ENCODE measurements around the gene FST. TPM values are rescaled to one million over a fixed set of nuclear protein-coding genes. Genes with fewer than 3 reads are reported as not detected.

The FST gene
- total and polyA plus RNA-seq, 4 donors: 1.8 to 16.8 (median 6.8) TPM

DNA sequence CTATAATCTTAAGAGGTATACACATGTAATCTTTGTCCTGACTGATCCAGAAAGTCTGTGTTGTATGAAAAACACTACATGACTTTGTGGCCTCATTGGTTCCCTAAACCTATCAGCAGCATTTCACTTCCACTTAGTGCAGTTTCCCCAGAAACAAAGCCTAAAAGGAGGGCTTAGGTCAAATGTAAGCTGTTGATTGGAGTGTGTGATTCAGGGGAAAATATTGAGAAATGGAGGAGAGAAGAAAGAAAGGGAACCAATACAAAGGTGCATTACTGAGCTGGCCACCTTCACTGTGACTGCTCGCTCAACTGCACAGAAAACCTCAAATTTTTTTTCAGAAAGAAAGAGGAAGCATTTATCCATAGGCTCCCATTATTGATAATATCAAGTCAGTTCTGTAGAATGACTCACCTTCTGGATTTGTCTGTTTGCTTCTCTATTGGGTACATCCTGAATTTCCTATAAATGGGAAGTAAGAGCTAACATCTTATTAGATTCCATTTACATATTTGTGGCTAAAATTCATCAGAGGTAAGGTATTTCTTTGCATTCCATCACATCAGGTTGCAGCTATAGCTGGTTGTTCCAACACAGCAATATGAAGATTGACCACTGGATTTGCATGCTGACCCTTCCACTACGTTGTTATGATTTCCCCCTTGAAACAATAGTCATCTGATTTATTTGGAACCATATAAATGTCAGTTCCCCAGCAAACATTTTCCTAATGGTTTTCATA lies 10.3 kb upstream of the FST start:
- H3K27ac ChIP-seq (ENCODE audit: low read depth in 1 of 2, low read length in 2 of 2): no peak overlapping the region
- DNase-seq (no peak), ATAC-seq (ENCODE audit: low FRiP score) (no peak)
- peaks cover 0 to 1% of the 10 kb centered on the region in 2 donors for H3K27me3 ChIP-seq (ENCODE audit: control insufficient read depth in 1 of 2, insufficient read depth in 2 of 2, low read length in 1 of 2)
- H3K36me3 ChIP-seq (ENCODE audit: control insufficient read depth in 1 of 2, insufficient read depth in 2 of 2, low read length in 1 of 2): no peaks in the 10 kb centered on the region
- H3K4me1 ChIP-seq (ENCODE audit: control insufficient read depth in 1 of 2, insufficient read depth in 2 of 2, low read length in 2 of 2): no peaks in the 10 kb centered on the region
- whole genome bisulfite sequencing, 2 donors: 74 to 79% methylated on average over 2 of the region's 2 CpGs
- intact Hi-C loops (cut with DNase I): loop anchor here in 1 of 2 donors (10.0 kb wide), 1 partner anchor 755 kb away; no protein-coding TSS in a partner anchor
- no peaks in the 10 kb centered on the region for H3K9me3 ChIP-seq (ENCODE audit: control insufficient read depth, low read length)
- no peak overlapping the region for H3K4me3 ChIP-seq (ENCODE audit: low read length in 2 of 2)

DNA sequence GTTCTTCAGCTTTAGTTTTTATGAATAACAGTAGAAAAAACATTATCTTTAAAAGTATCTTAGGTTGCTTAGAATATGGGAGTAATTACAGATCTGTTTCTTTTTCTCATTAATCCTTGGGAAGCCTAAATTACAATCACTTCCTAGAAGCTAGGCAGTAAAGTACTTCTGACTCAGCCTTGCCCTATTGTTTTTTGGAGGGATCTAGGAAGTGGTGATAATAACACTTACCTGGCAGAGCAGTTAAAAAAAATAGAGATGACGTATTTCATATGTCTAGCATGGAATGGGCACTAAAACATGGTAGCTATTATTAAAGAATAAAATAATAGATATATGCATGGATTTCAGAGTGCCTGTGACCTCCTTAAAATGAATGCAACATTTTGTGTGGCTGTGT lies 8.2 kb upstream of the FST start:
- H3K9me3 ChIP-seq (ENCODE audit: control insufficient read depth, low read length): no peaks in the 10 kb centered on the region
- H3K27ac ChIP-seq (ENCODE audit: low read depth in 1 of 2, low read length in 2 of 2): no peak overlapping the region
- no peaks in the 10 kb centered on the region for H3K4me1 ChIP-seq (ENCODE audit: control insufficient read depth in 1 of 2, insufficient read depth in 2 of 2, low read length in 2 of 2)
- H3K4me3 ChIP-seq (ENCODE audit: low read length in 2 of 2): no peak overlapping the region
- ATAC-seq (ENCODE audit: low FRiP score): no peak
- WGBS, 2 donors: 83 to 90% methylated on average over 1 of the region's 1 CpG
- peaks cover 0 to 1% of the 10 kb centered on the region in 2 donors for H3K27me3 ChIP-seq (ENCODE audit: control insufficient read depth in 1 of 2, insufficient read depth in 2 of 2, low read length in 1 of 2)
- no peak for DNase-seq
- intact Hi-C loops (cut with DNase I): loop anchor here in 1 of 2 donors (10.0 kb wide), 1 partner anchor 753 kb away; no protein-coding TSS in a partner anchor
- no peaks in the 10 kb centered on the region for H3K36me3 ChIP-seq (ENCODE audit: control insufficient read depth in 1 of 2, insufficient read depth in 2 of 2, low read length in 1 of 2)

DNA sequence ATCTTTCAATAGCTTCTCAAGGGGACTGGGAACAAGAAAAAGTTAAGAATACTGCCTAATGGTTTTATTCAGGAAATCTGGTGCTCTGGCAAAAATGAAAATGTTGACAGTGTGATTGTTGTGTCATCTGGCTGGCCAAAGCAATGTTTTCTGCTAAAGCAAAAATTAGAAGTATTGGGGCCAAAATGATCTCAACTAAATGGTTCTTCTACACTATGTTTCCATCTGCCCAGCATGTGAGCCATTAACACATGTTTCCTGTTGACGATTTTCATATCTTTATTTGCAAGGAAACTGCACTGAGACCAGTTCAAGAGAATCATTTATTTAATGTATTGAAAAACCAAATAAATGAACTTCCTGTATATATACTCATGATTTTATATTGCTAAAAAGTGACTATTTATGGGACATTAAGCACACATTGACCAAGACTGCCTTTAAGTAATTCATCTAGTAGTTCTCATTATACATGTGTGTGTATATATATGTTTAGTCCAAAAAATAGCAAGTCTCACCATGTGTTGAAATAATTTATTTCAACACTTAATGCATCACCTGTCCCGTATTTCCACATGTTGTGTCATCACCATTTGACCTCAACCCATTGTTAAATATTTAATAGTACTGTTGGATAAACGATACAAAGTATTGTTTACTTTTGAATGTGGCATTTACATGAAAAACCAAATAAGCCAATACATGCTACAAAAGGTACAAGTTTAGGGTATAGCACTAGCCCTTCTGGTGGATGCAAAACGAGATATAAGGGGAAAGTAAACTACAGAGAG lies 7.5 kb upstream of the FST start:
- Histone ChIP-seq H3K27me3 (ENCODE audit: control insufficient read depth in 1 of 2, insufficient read depth in 2 of 2, low read length in 1 of 2) (peaks cover 0 to 1% of the 10 kb centered on the region in 2 donors), H3K9me3 (ENCODE audit: control insufficient read depth, low read length) (no peaks in the 10 kb centered on the region), H3K27ac (ENCODE audit: low read depth in 1 of 2, low read length in 2 of 2) (no peak overlapping the region), H3K4me1 (ENCODE audit: control insufficient read depth in 1 of 2, insufficient read depth in 2 of 2, low read length in 2 of 2) (no peaks in the 10 kb centered on the region), H3K36me3 (ENCODE audit: control insufficient read depth in 1 of 2, insufficient read depth in 2 of 2, low read length in 1 of 2) (no peaks in the 10 kb centered on the region), H3K4me3 (ENCODE audit: low read length in 2 of 2) (no peak overlapping the region)
- WGBS, 2 donors: 80 to 85% methylated on average over 4 of the region's 4 CpGs
- DNase-seq (no peak), ATAC-seq (ENCODE audit: low FRiP score) (no peak)
- intact Hi-C loops (cut with DNase I): loop anchor here in 1 of 2 donors (10.0 kb wide), 1 partner anchor 752 kb away; no protein-coding TSS in a partner anchor

DNA sequence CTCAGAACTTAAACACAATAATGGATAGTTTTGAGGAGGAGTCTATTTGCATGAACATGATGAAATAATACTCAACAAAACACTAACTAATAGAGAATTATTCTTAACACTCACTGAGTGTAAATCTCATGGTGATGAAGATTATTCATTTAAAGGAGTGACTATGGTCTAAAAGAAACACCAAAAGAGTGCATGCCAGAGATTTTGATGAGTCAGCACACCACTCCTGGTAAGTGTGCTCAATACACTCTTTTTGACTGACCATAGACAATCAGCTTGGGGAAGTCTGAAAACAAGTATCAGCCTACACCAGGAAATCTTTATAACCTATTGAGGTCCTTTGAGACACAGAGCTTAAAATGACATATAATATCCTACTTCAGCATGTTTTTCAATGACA lies 6.8 kb upstream of the FST start:
- no peak for ATAC-seq (ENCODE audit: low FRiP score)
- intact Hi-C loops (cut with DNase I): loop anchor here in 1 of 2 donors (10.0 kb wide), 1 partner anchor 751 kb away; no protein-coding TSS in a partner anchor
- H3K9me3 ChIP-seq (ENCODE audit: control insufficient read depth, low read length): no peaks in the 10 kb centered on the region
- H3K27ac ChIP-seq (ENCODE audit: low read depth in 1 of 2, low read length in 2 of 2): no peak overlapping the region
- H3K4me1 ChIP-seq (ENCODE audit: control insufficient read depth in 1 of 2, insufficient read depth in 2 of 2, low read length in 2 of 2): no peaks in the 10 kb centered on the region
- no peak for DNase-seq
- H3K36me3 ChIP-seq (ENCODE audit: control insufficient read depth in 1 of 2, insufficient read depth in 2 of 2, low read length in 1 of 2): no peaks in the 10 kb centered on the region
- no peak overlapping the region for H3K4me3 ChIP-seq (ENCODE audit: low read length in 2 of 2)
- peaks cover 0 to 1% of the 10 kb centered on the region in 2 donors for H3K27me3 ChIP-seq (ENCODE audit: control insufficient read depth in 1 of 2, insufficient read depth in 2 of 2, low read length in 1 of 2)

DNA sequence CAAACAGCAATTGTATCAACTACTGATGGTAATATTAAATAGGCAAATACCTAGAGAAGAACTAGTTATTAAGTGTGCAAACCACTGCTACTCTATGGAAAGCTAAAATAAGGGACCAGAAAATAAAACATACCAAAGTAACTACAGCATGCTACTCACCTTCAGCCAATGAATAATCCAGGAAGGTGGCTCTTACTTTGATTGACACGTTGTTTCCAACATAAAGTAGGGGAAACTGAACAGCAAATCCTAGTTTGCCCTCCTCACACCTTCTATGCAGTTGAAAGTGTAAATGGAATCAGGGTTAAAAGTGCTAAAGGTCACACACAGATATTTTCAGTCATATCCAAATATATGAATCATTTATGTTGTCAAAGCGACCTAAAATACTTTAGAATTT lies 5.1 kb upstream of the FST start:
- no peaks in the 10 kb centered on the region for H3K36me3 ChIP-seq (ENCODE audit: control insufficient read depth in 1 of 2, insufficient read depth in 2 of 2, low read length in 1 of 2)
- H3K27me3 ChIP-seq (ENCODE audit: control insufficient read depth in 1 of 2, insufficient read depth in 2 of 2, low read length in 1 of 2): peaks cover 0 to 1% of the 10 kb centered on the region in 2 donors
- H3K4me3 ChIP-seq (ENCODE audit: low read length in 2 of 2): no peak overlapping the region
- DNase-seq (no peak), ATAC-seq (ENCODE audit: low FRiP score) (no peak)
- H3K27ac ChIP-seq (ENCODE audit: low read depth in 1 of 2, low read length in 2 of 2): no peak overlapping the region
- no peaks in the 10 kb centered on the region for H3K4me1 ChIP-seq (ENCODE audit: control insufficient read depth in 1 of 2, insufficient read depth in 2 of 2, low read length in 2 of 2)
- H3K9me3 ChIP-seq (ENCODE audit: control insufficient read depth, low read length): no peaks in the 10 kb centered on the region
- intact Hi-C loops (cut with DNase I): loop anchor here in 1 of 2 donors (5.0 to 10.0 kb wide), 2 partner anchors 87 to 749 kb away; partner anchors contain the start of gene NDUFS4
- 87% methylated on average over 2 of the region's 2 CpGs for WGBS, 2 donors

DNA sequence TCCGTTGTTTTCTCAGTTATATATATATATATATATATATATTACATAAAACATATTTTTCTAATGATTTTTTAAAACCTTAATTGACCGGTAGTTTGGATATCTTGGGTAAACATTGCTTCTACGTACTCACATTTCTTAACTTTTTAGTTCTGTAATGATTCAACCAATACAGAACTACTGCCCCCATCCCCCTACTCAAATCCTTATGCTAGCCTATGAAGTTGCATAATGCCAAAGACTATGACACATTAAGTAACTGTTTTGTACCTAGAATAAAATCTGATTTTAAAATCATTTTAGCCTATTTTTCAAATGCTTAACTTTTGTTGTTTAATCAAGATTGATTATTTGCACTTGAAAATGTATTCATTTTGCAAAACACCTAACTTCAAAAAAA lies 4.4 kb upstream of the FST start:
- 58 to 70% methylated on average over 3 of the region's 3 CpGs for WGBS, 2 donors
- Histone ChIP-seq H3K27ac (ENCODE audit: low read depth in 1 of 2, low read length in 2 of 2) (no peak overlapping the region), H3K9me3 (ENCODE audit: control insufficient read depth, low read length) (no peaks in the 10 kb centered on the region), H3K27me3 (ENCODE audit: control insufficient read depth in 1 of 2, insufficient read depth in 2 of 2, low read length in 1 of 2) (no peaks in the 10 kb centered on the region), H3K4me1 (ENCODE audit: control insufficient read depth in 1 of 2, insufficient read depth in 2 of 2, low read length in 2 of 2) (no peaks in the 10 kb centered on the region), H3K36me3 (ENCODE audit: control insufficient read depth in 1 of 2, insufficient read depth in 2 of 2, low read length in 1 of 2) (no peaks in the 10 kb centered on the region), H3K4me3 (ENCODE audit: low read length in 2 of 2) (no peak overlapping the region)
- DNase-seq (no peak), ATAC-seq (ENCODE audit: low FRiP score) (no peak)
- intact Hi-C loops (cut with DNase I): loop anchor here in 1 of 2 donors (5.0 to 10.0 kb wide), 2 partner anchors 86 to 749 kb away; partner anchors contain the start of gene NDUFS4

DNA sequence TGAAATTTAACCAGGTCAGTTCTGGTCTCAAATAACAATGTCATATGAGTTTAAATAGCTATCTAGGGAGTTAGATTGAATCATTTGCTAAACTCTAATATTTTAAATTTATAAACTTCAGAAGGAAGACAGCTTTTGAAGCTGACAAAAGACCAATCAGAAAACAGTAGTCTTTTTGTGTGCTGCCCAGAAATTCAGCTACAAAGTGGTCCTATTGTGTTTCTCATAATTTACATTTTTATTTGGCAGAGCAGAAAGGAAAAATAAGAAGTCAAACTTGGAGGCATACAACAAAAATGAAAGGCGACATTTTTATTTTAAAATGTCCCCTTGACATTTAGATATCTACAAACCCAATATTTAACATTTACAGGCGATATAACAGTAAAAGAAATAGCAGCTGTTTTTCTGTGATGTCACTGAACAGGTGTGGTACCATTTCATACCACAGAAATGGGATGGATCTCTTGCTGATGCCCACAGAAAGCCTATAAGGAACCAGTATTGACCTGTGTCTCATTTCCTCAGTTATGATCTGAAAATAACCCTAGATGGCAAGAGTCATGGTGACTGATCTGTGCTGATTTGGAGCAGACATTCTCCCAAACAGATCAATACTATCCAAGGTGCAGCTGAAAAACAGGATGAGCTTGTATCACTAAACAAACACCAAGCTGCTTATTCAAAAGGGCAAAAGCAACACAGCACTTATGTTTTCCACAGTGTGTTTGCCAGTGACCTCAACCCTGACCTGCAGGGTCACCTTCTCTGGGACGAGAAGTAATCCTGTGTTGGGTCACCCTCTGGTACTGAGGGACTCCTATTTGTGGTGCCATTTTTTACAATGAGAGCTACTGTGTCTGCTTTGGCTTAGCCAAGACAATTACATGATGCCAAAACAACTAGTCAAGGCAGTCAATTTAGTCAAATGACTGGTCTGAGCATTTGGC lies 3.6 kb upstream of the FST start:
- H3K36me3 ChIP-seq (ENCODE audit: control insufficient read depth in 1 of 2, insufficient read depth in 2 of 2, low read length in 1 of 2): no peaks in the 10 kb centered on the region
- 64 to 65% methylated on average over 3 of the region's 3 CpGs for WGBS, 2 donors
- intact Hi-C loops (cut with DNase I): loop anchor here in 1 of 2 donors (5.0 to 10.0 kb wide), 2 partner anchors 85 to 748 kb away; partner anchors contain the start of gene NDUFS4
- ATAC-seq (ENCODE audit: low FRiP score) (no peak), DNase-seq (no peak)
- H3K4me3 ChIP-seq (ENCODE audit: low read length in 2 of 2): no peak overlapping the region
- H3K27me3 ChIP-seq (ENCODE audit: control insufficient read depth in 1 of 2, insufficient read depth in 2 of 2, low read length in 1 of 2): no peaks in the 10 kb centered on the region
- H3K4me1 ChIP-seq (ENCODE audit: control insufficient read depth in 1 of 2, insufficient read depth in 2 of 2, low read length in 2 of 2): no peaks in the 10 kb centered on the region
- no peaks in the 10 kb centered on the region for H3K9me3 ChIP-seq (ENCODE audit: control insufficient read depth, low read length)
- H3K27ac ChIP-seq (ENCODE audit: low read depth in 1 of 2, low read length in 2 of 2): no peak overlapping the region

Data from aorta (tissue), 5 donors.